GM19324 (cell line): ENCODE data around the gene TRHDE.

Source experiments
- ATAC-seq: cut with Tn5 transposase; IDR thresholded peaks from one replicate; pipeline ENCODE4 v1.9.1; 2021; ENCODE audit warnings: mild to moderate bottlenecking, moderate library complexity; ENCODE audit not compliant: unreplicated experiment, low FRiP score

The TRHDE gene

DNA sequence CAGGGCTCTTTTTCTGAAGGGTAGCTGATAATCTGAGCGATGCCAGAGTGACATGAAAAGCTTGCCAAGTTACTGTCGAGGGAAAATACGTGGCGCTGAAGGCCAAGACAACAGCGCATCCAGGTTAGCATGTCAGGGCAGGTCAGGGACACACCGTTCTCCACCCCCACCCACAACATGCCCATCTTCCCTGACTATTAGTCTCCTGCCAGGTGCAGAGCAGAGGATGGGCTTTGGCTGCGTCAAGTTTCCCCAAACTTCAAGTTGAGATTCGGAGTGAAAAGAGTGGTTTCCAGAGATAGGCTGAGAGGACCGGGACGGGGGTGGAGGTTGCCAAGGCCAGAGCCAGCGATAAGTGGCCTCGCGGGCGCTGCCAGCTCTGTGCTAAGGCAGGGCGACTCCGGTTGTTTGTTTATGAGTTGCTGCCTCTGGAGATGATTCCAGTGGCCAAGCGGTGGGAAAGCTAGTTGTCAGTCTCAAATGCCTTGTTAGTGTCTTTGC lies 1.7 kb downstream of the TRHDE start:
- no peak for ATAC-seq

- ATAC-seq: no peak
Measured at GRCh38 chr12:72274931-72275330, 2.8 kb downstream of the TRHDE start.

DNA sequence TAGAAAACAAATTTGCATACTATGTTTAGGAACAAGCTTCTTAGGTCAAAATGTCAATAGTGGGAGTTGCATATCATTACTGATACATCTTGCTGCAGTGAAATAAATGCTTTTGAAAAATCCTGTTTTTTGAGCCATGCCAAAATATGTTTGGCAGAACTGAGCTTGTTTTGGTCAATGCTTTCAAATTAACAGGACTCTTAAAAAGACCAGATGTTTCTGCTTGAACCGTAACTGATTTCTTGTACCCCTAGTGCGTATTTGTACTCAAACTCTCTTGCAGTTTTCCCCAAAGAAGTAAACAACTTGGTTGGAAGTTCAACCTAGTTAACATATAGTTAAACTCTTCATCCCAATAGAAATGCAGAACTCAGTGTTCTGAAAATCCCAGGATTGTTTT lies 3.4 kb downstream of the TRHDE start:
- ATAC-seq: no peak

GRCh38 chr12:72276181-72276805 lies 4.1 kb downstream of the TRHDE start:
- no peak for ATAC-seq

GRCh38 chr12:72277415-72277814 lies 5.2 kb downstream of the TRHDE start:
- no peak for ATAC-seq

DNA sequence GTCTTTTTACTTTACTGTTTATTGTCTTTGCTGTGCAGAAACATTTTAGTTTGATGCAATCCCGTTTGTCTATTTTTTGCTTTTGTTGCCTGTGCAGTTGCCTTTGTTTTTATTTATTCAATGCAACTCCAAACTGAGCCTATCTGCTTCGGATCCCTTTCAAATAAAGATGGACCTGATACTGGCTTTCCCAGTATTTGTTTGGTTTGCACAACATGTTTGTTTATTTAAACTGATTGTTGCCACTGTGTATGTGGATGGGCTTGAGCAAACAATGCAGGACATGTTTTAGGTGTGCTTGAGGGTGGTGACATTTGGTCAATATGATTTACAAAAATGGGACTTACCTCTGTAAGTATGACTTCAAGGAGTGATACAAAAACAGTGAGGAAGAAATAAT lies 6.7 kb downstream of the TRHDE start:
- no peak for ATAC-seq

DNA sequence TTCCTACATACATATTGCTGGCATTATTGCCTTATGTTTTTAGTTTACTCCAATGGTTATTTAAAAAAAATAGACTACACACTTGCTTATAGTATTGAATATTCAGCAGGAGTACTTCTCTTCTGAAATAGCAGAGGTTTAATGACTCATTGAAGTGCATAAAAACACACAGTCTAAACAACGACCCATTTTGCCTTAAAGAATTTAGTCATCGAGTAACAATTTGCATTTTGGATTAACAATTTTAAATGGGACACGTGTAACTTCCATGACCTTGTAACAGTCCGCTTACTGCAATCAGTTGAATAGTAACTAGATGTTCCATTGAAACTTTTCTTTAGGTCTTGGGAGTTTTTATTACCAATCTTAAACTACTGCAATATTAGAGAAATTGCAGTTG lies 9.0 kb downstream of the TRHDE start:
- no peak for ATAC-seq

DNA sequence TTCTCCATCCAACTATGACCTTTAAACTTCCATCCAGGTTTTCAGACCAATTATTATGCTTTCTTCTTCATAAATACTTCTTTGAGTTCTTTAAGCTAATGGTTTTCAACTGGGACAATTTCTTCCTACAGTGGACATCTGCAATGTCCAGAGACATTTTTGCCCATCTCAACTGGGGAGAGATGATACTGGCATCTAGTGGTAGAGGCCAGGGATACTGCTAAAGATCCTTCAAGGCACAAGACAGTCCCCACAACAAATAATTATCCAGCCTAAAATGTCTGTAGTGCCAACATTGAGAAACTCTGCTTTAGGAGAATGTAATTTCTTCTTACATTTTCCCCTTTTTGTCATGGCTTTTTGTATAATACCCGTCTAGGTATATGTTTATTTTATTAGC lies 10.6 kb downstream of the TRHDE start:
- no peak for ATAC-seq

DNA sequence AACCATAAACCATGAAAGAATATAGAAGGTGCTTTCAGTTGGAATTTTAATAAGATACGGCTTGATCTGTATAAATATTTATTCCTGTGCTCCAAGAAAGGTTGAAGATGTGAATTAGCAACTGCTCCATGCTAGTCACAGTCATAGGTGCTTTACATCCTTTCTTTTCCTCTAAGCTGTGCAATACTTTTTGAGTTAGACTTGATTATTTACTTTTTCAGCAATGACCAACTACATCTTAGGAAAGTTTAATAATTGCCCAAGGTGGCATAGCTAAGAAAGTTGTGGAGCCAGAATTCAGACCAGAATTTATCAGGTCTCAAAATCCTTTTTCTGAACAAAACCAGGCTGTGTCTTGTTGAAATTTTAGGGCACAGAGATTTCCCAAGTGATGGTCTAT lies 13.7 kb downstream of the TRHDE start:
- ATAC-seq: no peak

GRCh38 chr12:72286526-72286925 lies 14.4 kb downstream of the TRHDE start:
- no peak for ATAC-seq

DNA sequence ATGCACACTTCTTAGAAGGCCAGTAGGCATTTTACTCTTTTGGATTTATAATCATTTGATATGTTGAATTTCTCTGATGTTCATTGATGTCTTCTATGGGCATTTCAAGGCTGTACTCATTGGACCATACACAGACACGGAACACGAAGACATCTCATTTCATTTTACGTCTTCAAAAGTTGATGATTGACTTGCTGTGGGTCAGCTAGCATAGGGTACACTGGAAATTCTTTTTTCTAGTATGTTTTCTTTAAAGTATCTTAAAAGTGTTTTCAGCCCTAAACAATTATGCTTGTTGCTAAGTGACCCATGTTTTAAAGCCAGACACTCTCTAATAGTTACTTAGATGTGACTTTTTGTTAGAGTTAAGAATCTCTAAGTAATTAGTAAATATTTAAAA lies 16.3 kb downstream of the TRHDE start:
- ATAC-seq: no peak

DNA sequence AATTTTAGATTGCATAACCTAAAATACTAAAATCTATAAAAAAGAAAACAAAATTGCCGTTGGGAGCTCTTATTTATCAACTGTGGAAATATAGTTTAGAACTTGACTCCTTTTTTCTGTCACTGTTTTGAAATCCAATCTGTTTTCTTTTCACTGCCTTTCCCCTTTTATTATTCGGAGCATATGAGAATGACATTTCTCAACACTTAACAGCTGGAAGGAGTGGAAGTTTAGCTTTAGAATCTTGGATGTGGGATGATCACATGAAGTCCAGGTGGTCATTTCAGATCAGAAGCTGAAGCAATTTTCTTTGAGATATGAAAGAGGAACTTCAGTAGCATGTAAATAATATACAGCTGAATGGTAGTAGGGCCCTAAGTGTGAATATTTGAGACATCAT lies 16.7 kb downstream of the TRHDE start:
- ATAC-seq: no peak

- ATAC-seq: no peak
Measured at GRCh38 chr12:72289633-72290032, 17.5 kb downstream of the TRHDE start.

- ATAC-seq: no peak
Measured at GRCh38 chr12:72291175-72291574, 19.0 kb downstream of the TRHDE start.

DNA sequence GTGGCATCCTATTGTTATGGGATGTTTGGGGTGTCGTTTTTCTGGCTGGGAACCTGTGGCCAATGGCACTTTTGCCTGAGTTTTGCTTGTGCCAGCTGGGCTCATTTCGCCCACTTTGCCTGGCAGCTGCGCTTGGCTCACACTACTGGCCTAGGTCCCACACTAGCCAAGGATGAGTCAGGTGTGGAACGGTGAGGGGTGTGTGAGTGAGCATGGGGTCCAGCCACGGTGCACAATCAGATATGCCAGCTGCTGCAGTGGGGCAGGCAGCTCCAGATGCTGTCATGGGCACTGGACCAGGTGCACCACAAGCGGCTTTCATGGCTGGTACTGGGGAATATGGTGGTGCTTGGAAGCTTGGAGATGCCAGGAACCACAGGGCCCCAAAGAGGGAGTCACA lies 21.5 kb downstream of the TRHDE start:
- no peak for ATAC-seq

- ATAC-seq: no peak
Measured at GRCh38 chr12:72295101-72295500, 22.9 kb downstream of the TRHDE start.

GRCh38 chr12:72295744-72296143 lies 23.6 kb downstream of the TRHDE start:
- no peak for ATAC-seq

DNA sequence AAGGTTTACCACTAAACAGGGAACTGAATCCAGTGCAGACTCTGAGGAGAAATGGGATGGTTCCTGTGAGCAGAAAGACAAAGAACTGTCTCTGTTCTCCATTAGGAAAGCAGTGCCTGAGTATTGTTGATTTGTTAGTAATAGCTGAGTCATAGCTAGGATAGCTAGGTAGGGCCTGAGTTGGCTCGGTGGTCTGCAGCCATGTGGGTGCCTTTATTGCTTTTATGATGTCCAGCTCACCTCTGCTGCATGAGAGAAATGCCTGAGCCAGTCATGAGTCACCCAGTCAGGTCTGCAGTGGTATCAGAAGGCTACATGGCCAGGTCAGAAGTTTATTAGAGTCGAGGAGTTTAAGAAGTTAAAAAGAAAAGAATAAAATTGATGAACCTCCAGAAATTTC lies 24.2 kb downstream of the TRHDE start:
- no peak for ATAC-seq

DNA sequence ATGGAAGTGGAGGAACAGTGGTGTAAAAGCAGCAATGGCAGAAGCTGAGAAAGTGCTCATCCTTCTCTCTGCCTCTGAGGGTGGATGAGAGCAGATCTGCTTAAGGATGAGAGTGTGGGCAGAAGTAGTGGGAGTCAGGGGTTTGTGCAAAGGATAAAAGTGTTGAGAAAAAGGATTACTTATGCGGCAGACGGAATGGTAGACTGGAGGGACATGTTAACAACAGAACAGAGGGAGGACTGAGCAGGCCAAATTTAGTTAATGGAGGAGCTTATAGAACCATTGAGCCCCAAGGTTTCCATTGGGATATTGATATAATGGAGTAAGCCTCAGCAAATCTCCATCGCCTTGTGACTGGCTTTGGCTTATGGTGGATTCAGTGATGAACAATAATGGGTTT lies 25.5 kb downstream of the TRHDE start:
- no peak for ATAC-seq

DNA sequence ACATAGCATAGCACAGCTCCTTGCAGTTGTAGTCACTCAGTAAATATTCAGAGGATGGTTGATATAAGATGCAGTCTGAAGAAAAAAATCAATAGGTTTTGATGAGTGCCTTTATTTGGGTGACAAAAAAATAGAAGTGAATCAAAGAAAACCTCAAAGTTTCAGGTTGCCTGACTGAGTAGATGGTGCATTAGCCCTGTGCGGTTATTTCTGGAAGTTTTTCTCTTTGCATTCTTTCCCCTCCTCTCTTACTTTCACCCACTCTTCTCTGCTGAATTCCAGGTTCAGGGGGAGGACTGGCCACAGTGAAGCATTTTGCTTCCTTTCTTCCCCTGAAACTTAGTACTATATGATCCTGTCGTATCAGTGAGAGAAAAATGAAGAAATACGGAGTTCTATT lies 28.6 kb downstream of the TRHDE start:
- no peak for ATAC-seq

DNA sequence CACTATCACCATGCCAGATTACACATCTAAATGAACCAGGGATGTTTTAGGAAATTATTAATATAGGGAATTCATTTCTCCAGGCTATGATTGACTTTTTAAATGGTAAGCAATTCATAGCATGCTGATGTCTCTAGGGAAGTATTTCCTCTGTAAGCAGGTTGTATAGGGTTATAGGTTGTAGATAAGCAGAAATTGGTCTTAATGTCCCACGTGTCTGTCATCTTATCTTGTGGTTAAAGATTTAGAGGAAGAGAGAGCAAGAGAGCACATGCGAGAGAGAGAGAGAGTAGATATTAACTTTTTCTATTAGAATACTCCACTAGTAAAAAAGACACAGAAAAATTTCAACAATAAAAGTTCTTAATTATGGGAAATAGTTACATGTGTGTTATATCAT lies 32.6 kb downstream of the TRHDE start:
- ATAC-seq: no peak

- no peak for ATAC-seq
Measured at GRCh38 chr12:72307229-72307628, 35.1 kb downstream of the TRHDE start.

DNA sequence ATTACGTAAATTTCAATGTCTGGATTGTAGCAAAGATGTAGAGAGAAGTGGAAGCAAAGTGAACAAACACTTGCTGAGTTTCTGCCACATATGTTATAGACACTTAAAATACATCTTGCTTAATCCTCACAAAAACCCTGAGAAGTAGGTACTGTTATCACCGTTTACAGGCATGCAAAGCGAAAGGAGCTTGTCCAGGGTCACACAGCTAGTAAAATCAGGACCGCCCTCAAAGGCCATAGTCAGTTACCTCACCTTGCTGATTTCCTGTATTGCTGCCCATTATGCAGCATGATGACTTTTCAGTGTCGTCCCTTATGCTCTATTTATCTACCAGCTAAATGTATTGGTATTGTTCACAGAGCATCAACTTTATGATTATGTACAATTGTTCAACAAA lies 39.8 kb downstream of the TRHDE start:
- ATAC-seq: no peak
